MCF 10A (cell line): ENCODE measurements around the gene HSPB8. TPM values are rescaled to one million over a fixed set of nuclear protein-coding genes. Genes with fewer than 3 reads are reported as not detected.

ENCODE experiments used
- BruUV-seq: library from RNA; stranded (reverse); fragments of 400-500 nt; replicated peaks from 2 replicates; lab custom pipeline; 2021; lab: Mats Ljungman, UMichigan
- CTCF ChIA-PET: fragments of 300-600 bp; sonication (Branson Sonifier 250); formaldehyde crosslinking; extraction: SDS; loops from one replicate; lab custom pipeline; 2021; ENCODE audit warnings: antibody characterized with exemption, inconsistent platforms; lab: Yijun Ruan, JAX
- POLR2A ChIA-PET: fragments of 300-600, 350-650 bp; sonication (Branson Sonifier 250); formaldehyde crosslinking; extraction: SDS; loops from one replicate; lab custom pipeline; 2020; ENCODE audit warnings: antibody characterized with exemption, inconsistent platforms; lab: Yijun Ruan, JAX
- DNase-seq: peaks from one replicate; pipeline ENCODE4 v3.0.0-alpha.2; 2018; ENCODE audit not compliant: unreplicated experiment
- H3K27ac Mint-ChIP-seq: one replicate; pipeline ENCODE4 v1.8.0; 2022; ENCODE audit warnings: mild to moderate bottlenecking, low read depth, mixed read lengths; ENCODE audit not compliant: unreplicated experiment
- H3K27me3 Mint-ChIP-seq: one replicate; pipeline ENCODE4 v1.8.0; 2022; ENCODE audit warnings: mixed read lengths; ENCODE audit not compliant: insufficient read depth, unreplicated experiment
- H3K36me3 Mint-ChIP-seq: one replicate; pipeline ENCODE4 v1.8.0; 2022; ENCODE audit warnings: mild to moderate bottlenecking, moderate library complexity, mixed read lengths; ENCODE audit not compliant: insufficient read depth, unreplicated experiment
- H3K4me1 Mint-ChIP-seq: one replicate; pipeline ENCODE4 v1.8.0; 2022; ENCODE audit warnings: mixed read lengths; ENCODE audit not compliant: insufficient read depth, unreplicated experiment
- H3K4me3 Mint-ChIP-seq: one replicate; pipeline ENCODE4 v1.8.0; 2022; ENCODE audit warnings: mild to moderate bottlenecking, moderate library complexity, mixed read lengths; ENCODE audit not compliant: unreplicated experiment
- H3K9me3 Mint-ChIP-seq: one replicate; pipeline ENCODE4 v1.8.0; 2022; ENCODE audit warnings: mixed read lengths; ENCODE audit not compliant: unreplicated experiment
- intact Hi-C: fragments of 100-400 bp; cut with micrococcal nuclease; formaldehyde crosslinking; loops from 2 replicates; pipeline ENCODE4 v1.14.1; 2022
- total RNA-seq: library from RNA; stranded (reverse); gene quantifications from 2 replicates; pipeline ENCODE4 v1.2.3, GENCODE V29; 2022
- TF ChIP-seq, protein P1 (sequence below): fragments of 200-600 bp; IDR thresholded peaks from one replicate; pipeline ENCODE4 v1.8.0; 2022; ENCODE audit warnings: antibody characterized with exemption, mild to moderate bottlenecking; ENCODE audit not compliant: unreplicated experiment

The HSPB8 gene
- total RNA-seq, 1 experiment from 2014 or later = 0.23 TPM

DNA sequence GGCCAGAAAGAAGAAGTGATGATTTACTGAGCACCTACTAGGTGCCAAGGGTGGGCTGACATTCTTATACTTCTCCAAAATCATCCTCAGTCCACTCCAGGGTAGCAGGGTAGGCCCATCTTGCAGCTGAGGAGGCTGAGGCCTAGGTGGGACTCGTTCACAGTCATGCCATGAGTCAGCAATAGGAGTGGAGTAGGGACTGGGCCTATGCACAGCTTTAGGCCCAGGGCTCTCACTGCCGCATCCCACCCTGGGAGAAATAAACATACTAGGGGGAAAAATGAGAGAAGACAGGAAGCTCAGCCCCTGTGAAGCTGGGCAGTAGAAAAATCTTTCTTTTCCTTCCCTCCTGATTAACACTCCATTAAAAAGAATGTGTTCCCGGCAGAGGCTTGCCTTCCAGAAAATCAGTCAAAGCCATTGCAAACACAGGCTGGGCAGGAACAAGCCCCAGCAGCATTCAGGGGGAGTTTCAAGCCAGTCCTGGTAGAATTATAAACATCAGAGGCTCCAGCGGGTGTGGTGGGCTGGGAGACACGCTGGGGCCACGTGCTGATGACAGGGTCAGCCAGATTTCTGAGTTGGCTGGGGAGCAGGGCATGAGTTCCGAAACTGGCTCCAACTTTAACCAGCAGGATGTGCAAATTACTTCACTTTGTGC is 1.8 kb downstream of the HSPB8 start:
- Mint-ChIP-seq H3K4me1 (peaks cover 19% of the 10 kb centered on the region), H3K27me3 (no peaks in the 10 kb centered on the region), H3K9me3 (no peaks in the 10 kb centered on the region), H3K27ac (no peak overlapping the region), H3K36me3 (no peaks in the 10 kb centered on the region), H3K4me3 (no peak overlapping the region)
- POLR2A ChIA-PET = no interaction called here
- no TSS peak for BruUV-seq
- intact Hi-C loops = no loop called here
- TF ChIP-seq, protein P1, sequence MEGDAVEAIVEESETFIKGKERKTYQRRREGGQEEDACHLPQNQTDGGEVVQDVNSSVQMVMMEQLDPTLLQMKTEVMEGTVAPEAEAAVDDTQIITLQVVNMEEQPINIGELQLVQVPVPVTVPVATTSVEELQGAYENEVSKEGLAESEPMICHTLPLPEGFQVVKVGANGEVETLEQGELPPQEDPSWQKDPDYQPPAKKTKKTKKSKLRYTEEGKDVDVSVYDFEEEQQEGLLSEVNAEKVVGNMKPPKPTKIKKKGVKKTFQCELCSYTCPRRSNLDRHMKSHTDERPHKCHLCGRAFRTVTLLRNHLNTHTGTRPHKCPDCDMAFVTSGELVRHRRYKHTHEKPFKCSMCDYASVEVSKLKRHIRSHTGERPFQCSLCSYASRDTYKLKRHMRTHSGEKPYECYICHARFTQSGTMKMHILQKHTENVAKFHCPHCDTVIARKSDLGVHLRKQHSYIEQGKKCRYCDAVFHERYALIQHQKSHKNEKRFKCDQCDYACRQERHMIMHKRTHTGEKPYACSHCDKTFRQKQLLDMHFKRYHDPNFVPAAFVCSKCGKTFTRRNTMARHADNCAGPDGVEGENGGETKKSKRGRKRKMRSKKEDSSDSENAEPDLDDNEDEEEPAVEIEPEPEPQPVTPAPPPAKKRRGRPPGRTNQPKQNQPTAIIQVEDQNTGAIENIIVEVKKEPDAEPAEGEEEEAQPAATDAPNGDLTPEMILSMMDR = no peak
- DNase-seq = no peak
- CTCF ChIA-PET = interaction anchor here (0.5 to 1.1 kb wide), 2 partner anchors 244 to 487 kb away, joined by 3 read pairs; partner anchors contain the start of gene PRKAB1

DNA sequence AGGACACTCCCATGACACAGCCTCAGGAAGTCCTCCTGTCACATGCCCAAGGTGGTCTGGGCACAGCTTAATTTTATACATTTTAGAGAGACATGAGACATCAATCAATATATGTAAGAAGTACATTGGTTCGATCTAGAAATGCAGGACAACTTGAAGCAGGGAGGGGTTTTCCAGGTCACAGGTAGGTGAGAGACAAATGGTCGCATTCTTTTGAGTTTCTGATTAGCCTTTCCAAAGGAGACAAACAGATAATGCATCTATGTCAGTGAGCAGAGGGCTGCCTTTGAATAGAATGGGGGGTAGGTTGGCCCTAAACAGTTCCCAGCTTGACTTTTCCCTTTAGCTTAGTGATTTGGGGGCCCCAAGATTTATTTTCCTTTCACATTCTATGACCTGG is 2.5 kb downstream of the HSPB8 start:
- Mint-ChIP-seq H3K9me3 (no peaks in the 10 kb centered on the region), H3K36me3 (no peaks in the 10 kb centered on the region), H3K4me3 (no peak overlapping the region), H3K27me3 (no peaks in the 10 kb centered on the region), H3K4me1 (peaks cover 17% of the 10 kb centered on the region), H3K27ac (no peak overlapping the region)
- no TSS peak for BruUV-seq
- TF ChIP-seq, protein P1 = no peak
- ChIA-PET CTCF (no interaction called here), POLR2A (no interaction called here)
- DNase-seq = no peak
- intact Hi-C loops = no loop called here

DNA sequence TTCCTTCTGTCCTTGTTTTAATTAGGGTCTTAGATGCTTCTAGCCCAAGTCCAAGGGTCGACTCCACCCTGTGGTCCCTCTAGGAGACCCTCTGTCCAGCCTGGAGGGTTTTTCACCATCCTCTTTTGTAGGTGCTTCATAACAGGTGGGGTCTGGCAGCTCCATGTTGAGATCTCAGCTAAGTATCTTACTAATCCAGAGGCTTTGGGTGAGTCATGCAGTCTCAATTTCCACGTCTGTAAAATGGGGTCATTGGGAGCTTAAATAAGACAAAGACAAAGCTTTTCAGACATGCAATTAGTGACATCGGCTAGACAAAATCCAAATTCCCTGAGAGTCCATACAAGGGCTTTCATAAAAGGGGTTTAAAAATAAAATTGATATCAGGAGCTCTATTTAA is 3.2 kb downstream of the HSPB8 start:
- DNase-seq = no peak
- BruUV-seq = no TSS peak
- Mint-ChIP-seq H3K4me3 (no peak overlapping the region), H3K27ac (no peak overlapping the region), H3K27me3 (no peaks in the 10 kb centered on the region), H3K9me3 (no peaks in the 10 kb centered on the region), H3K4me1 (peaks cover 13% of the 10 kb centered on the region), H3K36me3 (no peaks in the 10 kb centered on the region)
- intact Hi-C loops = no loop called here
- TF ChIP-seq, protein P1 = no peak
- POLR2A ChIA-PET = interaction anchor here (0.6 kb wide), 1 partner anchor 181 kb away, joined by 3 read pairs; no protein-coding TSS in a partner anchor
- CTCF ChIA-PET = interaction anchor here (0.7 kb wide), 1 partner anchor 11 kb away, joined by 3 read pairs; no protein-coding TSS in a partner anchor

DNA sequence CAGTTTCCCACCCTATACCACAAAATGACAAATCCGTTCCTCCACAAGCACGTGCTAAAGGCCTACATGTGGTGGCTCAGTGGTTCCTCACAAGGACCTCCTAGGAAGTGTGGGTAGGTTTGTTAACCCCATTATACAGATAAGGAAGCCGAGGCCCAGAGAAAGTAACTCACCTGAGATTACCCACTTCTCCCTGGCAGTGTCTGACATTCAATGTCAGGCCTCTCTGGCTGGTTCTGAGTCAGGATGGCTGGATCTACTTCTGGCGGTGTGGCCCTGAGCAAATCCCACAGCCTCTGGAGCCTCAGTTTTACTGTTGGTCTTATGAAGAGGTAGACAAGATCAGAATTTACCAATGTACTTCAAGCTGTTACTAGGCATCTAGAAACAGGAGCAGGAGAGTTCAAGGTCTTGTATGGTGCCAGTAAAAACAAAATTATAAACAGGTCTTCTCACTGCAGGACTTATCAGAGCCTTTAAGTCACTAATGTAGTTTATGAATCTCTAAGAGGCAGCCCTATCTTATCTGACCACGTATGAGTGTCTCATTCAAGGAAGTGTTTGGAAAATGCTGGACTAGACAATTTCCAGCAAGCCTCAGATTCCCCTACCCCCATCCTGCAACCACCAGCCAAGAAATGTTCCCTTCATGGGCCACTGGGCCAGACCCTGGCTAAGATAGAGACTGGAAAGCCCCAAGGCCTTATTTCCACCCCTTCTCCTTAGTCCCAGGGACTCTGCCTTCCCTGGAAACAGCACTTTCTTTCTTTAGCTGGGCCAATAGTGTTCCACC is 4.2 kb downstream of the HSPB8 start:
- BruUV-seq = no TSS peak
- no peak overlapping the region for H3K27ac Mint-ChIP-seq

More for the DNA sequence above, 4.2 kb downstream of the HSPB8 start:
- intact Hi-C loops = no loop called here
- Mint-ChIP-seq H3K27me3 (no peaks in the 10 kb centered on the region), H3K36me3 (no peaks in the 10 kb centered on the region), H3K4me1 (peaks cover 13% of the 10 kb centered on the region), H3K4me3 (no peak overlapping the region), H3K9me3 (no peaks in the 10 kb centered on the region)
- TF ChIP-seq, protein P1 = no peak
- DNase-seq = no peak
- POLR2A ChIA-PET = no interaction called here
- CTCF ChIA-PET = no interaction called here
